ENCODE measurements around the gene KRTAP10-4.
"Not testable (repeated sequence)": the region's sequence is repeated elsewhere in the genome, so short reads cannot be mapped to it uniquely, and the experiment has no call there.

KRTAP10-4 gene

GRCh38 chr21:44573630-44574456 lies at the start of gene KRTAP10-4:
Gene KRTAP10-4, plus strand, starts transcription at chr21:44573729. Its CDS starts 30 bp downstream, at chr21:44573759.
- DNase-seq (ENCODE audit: low read depth, low spot score): not testable (repeated sequence)

GRCh38 chr21:44524414-44525371 lies 48.8 kb upstream of the KRTAP10-4 start:
- no peak for DNase-seq (ENCODE audit: low read depth, low spot score)

GRCh38 chr21:44525391-44526095 lies 48.0 kb upstream of the KRTAP10-4 start:
- DNase-seq (ENCODE audit: low read depth, low spot score): no peak

GRCh38 chr21:44526096-44526997 lies 47.2 kb upstream of the KRTAP10-4 start:
- no peak for DNase-seq (ENCODE audit: low read depth, low spot score)

GRCh38 chr21:44527156-44527982 lies 46.2 kb upstream of the KRTAP10-4 start:
- no peak for DNase-seq (ENCODE audit: low read depth, low spot score)

- no peak for DNase-seq (ENCODE audit: low read depth, low spot score)
Measured at GRCh38 chr21:44527983-44528633, 45.4 kb upstream of the KRTAP10-4 start.

GRCh38 chr21:44528634-44528995 lies 44.9 kb upstream of the KRTAP10-4 start:
- no peak for DNase-seq (ENCODE audit: low read depth, low spot score)

- DNase-seq (ENCODE audit: low read depth, low spot score): no peak
Measured at GRCh38 chr21:44529011-44529421, 44.5 kb upstream of the KRTAP10-4 start.

- no peak for DNase-seq (ENCODE audit: low read depth, low spot score)
Measured at GRCh38 chr21:44529503-44530125, 43.9 kb upstream of the KRTAP10-4 start.

GRCh38 chr21:44530221-44530902 lies 43.2 kb upstream of the KRTAP10-4 start:
- no peak for DNase-seq (ENCODE audit: low read depth, low spot score)

GRCh38 chr21:44530903-44531605 lies 42.5 kb upstream of the KRTAP10-4 start:
- DNase-seq (ENCODE audit: low read depth, low spot score): no peak

- no peak for DNase-seq (ENCODE audit: low read depth, low spot score)
Measured at GRCh38 chr21:44531606-44532564, 41.6 kb upstream of the KRTAP10-4 start.

- no peak for DNase-seq (ENCODE audit: low read depth, low spot score)
Measured at GRCh38 chr21:44532712-44533111, 40.8 kb upstream of the KRTAP10-4 start.

GRCh38 chr21:44533121-44533890 lies 40.2 kb upstream of the KRTAP10-4 start:
- no peak for DNase-seq (ENCODE audit: low read depth, low spot score)

- no peak for DNase-seq (ENCODE audit: low read depth, low spot score)
Measured at GRCh38 chr21:44533891-44534627, 39.5 kb upstream of the KRTAP10-4 start.
